Calu3 (cell line): ENCODE data around the gene PIK3CA. TPM values are rescaled to one million over a fixed set of nuclear protein-coding genes. Genes with fewer than 3 reads are reported as not detected.

Experiments used
- BruUV-seq: library from RNA; stranded (reverse); fragments of 400-500 nt; replicated peaks from 2 replicates; lab custom pipeline; 2021; lab: Mats Ljungman, UMichigan
- CTCF ChIA-PET: fragments of 300-600 bp; sonication (Branson Sonifier 250); formaldehyde crosslinking; loops from one replicate; lab custom pipeline; 2022; ENCODE audit warnings: antibody characterized with exemption; lab: Charles Lee
- DNase-seq: peaks from one replicate; pipeline ENCODE4 v3.0.0; 2022
- H3K27ac Mint-ChIP-seq: one replicate; pipeline ENCODE4 v1.8.0; 2022; ENCODE audit warnings: mixed read lengths; ENCODE audit not compliant: unreplicated experiment
- H3K27me3 Mint-ChIP-seq: one replicate; pipeline ENCODE4 v1.8.0; 2022; ENCODE audit warnings: mixed read lengths; ENCODE audit not compliant: unreplicated experiment
- H3K36me3 Mint-ChIP-seq: one replicate; pipeline ENCODE4 v1.8.0; 2022; ENCODE audit warnings: mild to moderate bottlenecking, moderate library complexity, mixed read lengths; ENCODE audit not compliant: insufficient read depth, unreplicated experiment
- H3K4me1 Mint-ChIP-seq: one replicate; pipeline ENCODE4 v1.8.0; 2022; ENCODE audit warnings: mild to moderate bottlenecking, low read depth, mixed read lengths; ENCODE audit not compliant: unreplicated experiment
- H3K4me3 Mint-ChIP-seq: one replicate; pipeline ENCODE4 v1.8.0; 2022; ENCODE audit warnings: mild to moderate bottlenecking, low read depth, moderate library complexity, mixed read lengths; ENCODE audit not compliant: unreplicated experiment
- H3K9me3 Mint-ChIP-seq: one replicate; pipeline ENCODE4 v1.8.0; 2022; ENCODE audit warnings: low read depth, mixed read lengths; ENCODE audit not compliant: unreplicated experiment
- CTCF ChIP-seq: fragments of 200-600 bp; IDR thresholded peaks from one replicate; pipeline ENCODE4 v1.8.0; 2022; ENCODE audit warnings: antibody characterized with exemption; ENCODE audit not compliant: unreplicated experiment
- intact Hi-C: fragments of 100-400 bp; cut with micrococcal nuclease; formaldehyde crosslinking; loops from one replicate; pipeline ENCODE4 v1.10.0; 2022; ENCODE audit not compliant: unreplicated experiment
- total RNA-seq: library from RNA; stranded (reverse); gene quantifications from 2 replicates; pipeline ENCODE4 v1.2.3, GENCODE V29; 2022

The PIK3CA gene
- total RNA-seq, 1 experiment from 2014 or later, result 28.8 TPM

GRCh38 chr3:179192542-179192941 is 44.4 kb downstream of the PIK3CA start:
- H3K4me1 Mint-ChIP-seq, result no peaks in the 10 kb centered on the region
- no peak overlapping the region for H3K27ac Mint-ChIP-seq
- BruUV-seq, result no TSS peak
- no peak for TF ChIP-seq CTCF
- H3K4me3 Mint-ChIP-seq, result no peak overlapping the region
- H3K9me3 Mint-ChIP-seq, result no peaks in the 10 kb centered on the region
- intact Hi-C loops, result no loop called here
- no peak for DNase-seq
- CTCF ChIA-PET, result no interaction called here
- no peaks in the 10 kb centered on the region for H3K36me3 Mint-ChIP-seq
- H3K27me3 Mint-ChIP-seq, result no peaks in the 10 kb centered on the region

- no peak for DNase-seq
- CTCF ChIA-PET, result no interaction called here
- Mint-ChIP-seq H3K36me3 (no peaks in the 10 kb centered on the region), H3K9me3 (no peaks in the 10 kb centered on the region), H3K27ac (no peak overlapping the region), H3K4me1 (no peaks in the 10 kb centered on the region), H3K4me3 (no peak overlapping the region), H3K27me3 (no peaks in the 10 kb centered on the region)
- no peak for TF ChIP-seq CTCF
- intact Hi-C loops, result no loop called here
- BruUV-seq, result no TSS peak
These were observed 46.8 kb downstream of the PIK3CA start for GRCh38 chr3:179194931-179195330.

GRCh38 chr3:179196098-179196497 is 47.9 kb downstream of the PIK3CA start:
- Mint-ChIP-seq H3K9me3 (no peaks in the 10 kb centered on the region), H3K27me3 (no peaks in the 10 kb centered on the region), H3K4me1 (no peaks in the 10 kb centered on the region), H3K4me3 (no peak overlapping the region), H3K27ac (no peak overlapping the region), H3K36me3 (no peaks in the 10 kb centered on the region)
- intact Hi-C loops, result loop anchor here (1.0 kb wide), 1 partner anchor 15 kb away; no protein-coding TSS in a partner anchor
- DNase-seq, result no peak
- TF ChIP-seq CTCF, result no peak
- CTCF ChIA-PET, result interaction anchor here (0.5 kb wide), 1 partner anchor 96 kb away, joined by 3 read pairs; no protein-coding TSS in a partner anchor
- BruUV-seq, result no TSS peak

- no peak overlapping the region for H3K27ac Mint-ChIP-seq
These were observed 48.5 kb downstream of the PIK3CA start for GRCh38 chr3:179196700-179197099.

More at GRCh38 chr3:179196700-179197099, 48.5 kb downstream of the PIK3CA start:
- peaks cover 1% of the 10 kb centered on the region for H3K36me3 Mint-ChIP-seq
- BruUV-seq, result no TSS peak
- no peaks in the 10 kb centered on the region for H3K27me3 Mint-ChIP-seq
- H3K4me3 Mint-ChIP-seq, result no peak overlapping the region
- no peak for DNase-seq
- no peaks in the 10 kb centered on the region for H3K4me1 Mint-ChIP-seq
- intact Hi-C loops, result loop anchor here (1.0 kb wide), 1 partner anchor 15 kb away; no protein-coding TSS in a partner anchor
- CTCF ChIA-PET, result interaction anchor here (0.5 kb wide), 1 partner anchor 95 kb away, joined by 3 read pairs; no protein-coding TSS in a partner anchor
- TF ChIP-seq CTCF, result no peak
- no peaks in the 10 kb centered on the region for H3K9me3 Mint-ChIP-seq
